ENCODE data around the gene METTL24. TPM values are rescaled to one million over a fixed set of nuclear protein-coding genes. Genes with fewer than 3 reads are reported as not detected.

Gene METTL24, protein sequence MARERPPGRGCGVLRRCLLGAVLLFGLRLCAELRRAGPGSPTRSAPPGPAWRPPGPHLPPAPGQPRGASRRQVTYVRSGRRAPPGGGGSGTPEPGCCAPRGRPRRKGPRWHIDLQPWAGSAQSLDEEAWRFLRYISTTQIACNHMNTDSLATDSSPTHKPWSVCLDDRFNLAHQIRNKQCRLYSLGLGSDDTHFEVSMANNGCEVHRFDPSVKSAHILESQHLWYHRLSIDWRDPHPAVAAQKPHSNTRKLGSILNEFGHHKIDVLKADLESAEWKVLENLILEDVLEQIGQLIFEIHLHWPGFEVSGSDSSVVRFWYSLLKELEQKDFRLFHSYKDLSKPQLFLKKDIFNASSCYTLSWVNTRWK
- total RNA-seq (2014; rRNA removed): not detected in 2 replicates
- polyA plus RNA-seq (2012): not detected

DNA sequence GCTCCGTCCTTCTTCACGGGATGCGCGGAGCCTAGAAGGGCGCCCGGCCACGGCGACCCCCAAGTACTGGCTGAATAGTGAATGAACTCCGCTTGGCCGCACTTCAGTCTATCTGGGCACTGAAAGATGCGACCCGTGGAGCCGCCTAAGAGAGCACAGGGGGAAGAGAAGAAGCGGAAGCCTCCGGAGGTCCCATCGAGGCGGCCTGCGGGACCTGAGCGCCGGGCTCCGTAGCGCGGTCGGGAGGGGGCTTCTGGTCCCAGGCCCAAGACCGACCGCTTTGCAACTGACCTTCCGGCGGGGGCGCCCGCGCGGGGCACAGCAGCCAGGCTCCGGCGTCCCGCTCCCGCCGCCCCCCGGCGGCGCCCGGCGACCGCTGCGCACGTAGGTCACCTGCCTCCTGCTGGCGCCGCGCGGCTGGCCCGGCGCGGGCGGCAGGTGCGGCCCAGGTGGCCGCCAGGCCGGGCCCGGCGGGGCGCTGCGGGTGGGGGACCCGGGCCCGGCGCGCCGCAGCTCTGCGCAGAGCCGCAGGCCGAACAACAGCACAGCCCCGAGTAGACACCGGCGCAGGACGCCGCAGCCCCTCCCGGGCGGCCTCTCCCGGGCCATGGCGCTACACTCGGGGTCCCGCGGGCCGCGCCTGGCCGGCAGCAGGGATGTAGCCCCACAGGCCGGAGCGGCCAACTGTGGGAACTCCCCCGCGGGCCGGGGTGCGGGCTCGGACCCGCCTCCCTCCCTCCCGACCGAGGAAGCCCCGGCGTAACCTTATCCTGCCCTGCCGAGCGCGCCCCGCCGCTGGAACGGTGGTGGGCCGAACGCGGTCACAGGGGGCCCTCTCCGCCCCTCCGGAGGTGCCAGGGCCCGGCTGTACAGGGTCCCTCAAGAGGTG lies at the start of gene METTL24:
METTL24 (minus strand) TSS at position 686 of the 889 bp plus-strand sequence; CDS start at position 609, 77 bp downstream.
- DNase-seq (ENCODE audit: low read depth): no peak

DNA sequence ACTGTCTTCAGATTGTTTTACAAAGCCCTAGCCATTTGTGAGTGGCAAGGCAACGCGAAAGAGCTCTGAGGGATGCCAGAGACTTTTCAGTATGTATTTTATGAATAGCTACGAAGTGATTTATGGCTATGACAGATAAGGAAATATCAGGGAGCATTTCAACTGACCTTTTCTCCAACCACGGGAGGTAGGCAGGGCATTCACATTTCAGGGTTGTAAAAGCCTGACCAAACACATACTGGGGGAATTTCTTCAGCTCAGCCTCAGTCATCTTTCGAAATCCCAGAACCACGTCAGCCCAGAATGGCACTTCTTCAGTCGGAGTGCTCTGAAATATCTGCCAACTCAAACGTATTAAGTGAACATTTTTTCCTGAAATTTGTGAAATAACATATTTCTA lies 46.5 kb upstream of the METTL24 start:
- DNase-seq (ENCODE audit: low read depth): no peak

DNA sequence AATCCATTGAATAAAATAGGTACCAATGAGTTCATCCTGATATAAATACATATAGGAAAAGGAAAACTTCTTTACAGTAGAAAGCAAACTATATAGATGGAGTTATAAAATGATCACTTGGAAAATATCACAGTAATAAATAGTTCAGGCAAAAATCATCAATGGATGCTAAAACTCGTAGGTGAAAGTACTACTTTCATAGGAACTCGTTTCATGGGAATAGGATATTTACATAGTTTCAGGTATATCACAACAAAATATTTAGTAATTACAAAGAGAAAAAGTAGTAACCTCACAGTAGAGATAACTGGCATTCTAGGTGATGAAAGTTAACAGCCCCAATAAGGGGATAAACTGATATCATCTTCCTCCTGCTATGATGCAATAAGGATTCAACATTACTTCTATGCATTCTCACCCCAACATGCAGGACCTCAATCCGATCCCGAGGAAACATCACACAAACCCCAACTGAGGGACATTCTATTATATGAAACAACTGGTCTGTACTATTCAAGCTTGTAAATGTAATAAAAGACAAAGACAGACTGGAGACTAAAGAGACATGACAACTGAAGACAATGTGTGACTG lies 43.5 kb upstream of the METTL24 start:
- no peak for DNase-seq (ENCODE audit: low read depth)

DNA sequence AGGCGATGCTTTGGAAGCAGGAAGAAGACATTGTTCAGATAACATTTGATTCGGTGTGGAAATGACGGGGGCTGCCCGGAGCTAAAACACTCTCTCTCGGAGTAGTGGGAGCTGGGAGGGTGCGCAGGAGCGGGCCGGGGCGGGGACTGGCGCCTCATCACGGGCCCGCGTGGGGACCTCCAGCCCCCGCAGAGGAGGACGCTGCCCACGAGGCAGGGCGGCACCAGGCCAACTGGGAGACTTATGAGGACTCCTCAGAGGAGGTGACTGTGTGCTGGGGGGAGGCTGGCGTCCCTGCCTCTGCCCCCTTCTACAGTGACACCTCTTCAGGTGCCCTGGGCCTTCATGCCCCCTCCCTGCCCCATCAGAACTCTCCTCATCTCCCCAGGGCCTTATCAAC lies 42.1 kb upstream of the METTL24 start:
- no peak for DNase-seq (ENCODE audit: low read depth)

DNA sequence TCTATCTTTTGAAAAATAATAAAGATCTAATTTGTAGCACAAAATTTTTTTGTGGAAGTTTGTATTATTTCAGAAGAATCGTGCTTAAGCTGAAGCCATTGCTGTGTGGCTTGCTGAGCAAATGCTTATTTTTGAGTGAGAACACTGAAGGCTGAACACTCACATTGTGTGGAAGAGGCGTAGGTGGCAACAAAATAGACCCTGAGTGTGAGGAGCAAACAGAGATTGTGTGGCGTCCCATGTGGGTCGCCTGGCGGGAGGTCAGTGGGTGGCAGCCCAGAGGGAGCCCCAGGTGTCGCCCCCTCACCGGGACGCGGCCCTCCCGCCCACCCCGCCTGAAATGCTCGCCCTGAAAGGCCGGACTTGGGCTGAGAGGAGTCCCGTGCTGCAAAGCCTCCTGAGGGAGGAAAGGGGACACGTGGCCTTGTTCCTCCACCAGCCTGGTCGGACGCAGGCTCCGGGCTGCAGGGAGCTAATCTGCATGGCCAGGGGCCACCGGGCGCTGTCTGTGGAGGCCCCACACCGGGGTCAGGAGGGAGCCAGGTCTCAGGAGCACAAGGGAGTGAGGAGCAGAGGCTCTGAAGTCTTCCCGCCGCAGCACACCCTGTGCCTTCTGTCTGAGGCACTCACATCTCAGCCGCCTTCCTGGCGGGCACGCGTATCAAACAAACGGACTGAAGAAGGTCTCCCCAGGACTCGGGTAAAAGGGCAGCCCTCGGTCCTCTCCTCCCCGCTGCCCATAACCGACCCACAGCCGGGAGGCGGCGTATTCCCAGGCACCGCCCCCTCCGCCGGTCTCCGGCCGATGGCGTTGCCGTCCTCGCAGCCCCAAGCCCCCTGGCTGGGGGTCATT lies 41.3 kb upstream of the METTL24 start:
- no peak for DNase-seq (ENCODE audit: low read depth)

DNA sequence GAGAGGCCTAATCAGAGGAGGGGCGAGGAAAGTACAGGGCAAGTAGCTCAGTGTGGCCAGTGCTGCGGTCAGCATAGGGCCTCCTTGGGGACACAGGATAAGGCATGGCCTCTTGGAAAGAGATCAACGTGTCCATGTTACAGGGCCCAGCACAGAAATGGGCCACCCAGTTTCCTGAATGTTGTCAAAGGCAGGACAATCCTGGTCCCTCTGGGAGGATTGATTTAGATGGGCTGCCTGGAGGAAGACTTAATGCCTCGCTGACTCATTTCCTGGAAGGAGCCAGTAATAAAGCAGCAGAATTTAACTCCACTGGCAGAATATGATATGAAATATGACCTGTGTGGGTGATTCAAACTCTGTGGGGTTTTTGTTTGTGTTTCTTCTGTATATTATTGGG lies 40.6 kb upstream of the METTL24 start:
- peak; percentile 70 for DNase-seq (ENCODE audit: low read depth)

DNA sequence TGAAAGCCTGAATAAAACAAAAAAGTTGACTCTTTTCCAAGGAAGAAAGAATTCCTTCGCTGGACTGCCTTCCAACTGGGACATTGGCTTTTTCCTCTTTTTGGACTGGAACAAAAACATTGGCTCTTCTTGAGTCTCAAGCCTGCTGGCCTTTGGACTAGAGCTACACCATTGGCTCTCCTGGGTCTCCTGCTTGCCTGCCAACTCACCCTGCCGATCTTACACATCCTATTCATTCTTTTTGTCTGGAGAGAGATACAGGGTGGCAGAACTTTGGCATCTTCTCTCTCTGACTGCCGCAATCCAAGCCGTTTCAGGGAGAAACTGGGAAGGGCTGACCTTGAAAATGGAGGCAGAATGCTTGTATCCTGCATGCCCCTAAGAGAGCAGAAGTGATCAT lies 37.1 kb upstream of the METTL24 start:
- no peak for DNase-seq (ENCODE audit: low read depth)

DNA sequence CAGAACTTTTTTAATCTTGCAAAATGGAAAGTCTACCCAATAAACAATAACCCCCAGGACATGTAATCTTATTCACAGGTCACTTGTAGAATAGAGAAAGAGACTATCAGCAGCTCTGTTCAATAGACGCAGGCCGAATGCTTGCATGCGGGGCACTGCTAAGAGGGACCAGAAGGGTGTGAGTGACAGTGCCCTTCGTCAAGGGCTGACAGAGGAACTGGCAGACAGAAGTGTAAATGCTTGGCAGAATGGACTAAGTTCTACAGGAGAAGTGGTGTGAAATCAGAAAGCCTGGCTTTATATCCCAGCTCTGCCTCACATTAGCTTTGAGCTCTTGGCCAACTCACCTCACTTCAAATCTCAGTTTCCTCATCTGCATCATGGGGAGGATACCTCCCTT lies 36.3 kb upstream of the METTL24 start:
- DNase-seq (ENCODE audit: low read depth): no peak

DNA sequence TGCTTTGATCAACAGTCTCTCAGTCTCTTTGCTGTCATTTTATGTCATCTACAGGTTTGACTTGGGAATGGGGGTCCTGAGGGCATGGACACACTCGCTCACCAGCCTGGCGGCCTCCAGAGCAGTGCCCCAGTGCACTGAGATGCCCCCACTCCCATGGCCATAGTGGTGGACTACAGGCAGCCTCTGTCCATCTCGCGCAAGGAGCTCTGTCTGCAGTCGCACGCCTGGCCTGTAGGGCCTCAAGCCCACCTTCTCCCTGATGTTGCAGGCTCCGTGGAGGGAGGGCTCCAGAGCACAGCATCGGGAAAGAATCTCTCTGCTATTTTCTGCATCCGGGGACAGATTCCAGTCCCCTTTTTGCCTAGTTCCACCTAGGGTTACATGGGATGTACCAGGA lies 34.6 kb upstream of the METTL24 start:
- DNase-seq (ENCODE audit: low read depth): no peak

DNA sequence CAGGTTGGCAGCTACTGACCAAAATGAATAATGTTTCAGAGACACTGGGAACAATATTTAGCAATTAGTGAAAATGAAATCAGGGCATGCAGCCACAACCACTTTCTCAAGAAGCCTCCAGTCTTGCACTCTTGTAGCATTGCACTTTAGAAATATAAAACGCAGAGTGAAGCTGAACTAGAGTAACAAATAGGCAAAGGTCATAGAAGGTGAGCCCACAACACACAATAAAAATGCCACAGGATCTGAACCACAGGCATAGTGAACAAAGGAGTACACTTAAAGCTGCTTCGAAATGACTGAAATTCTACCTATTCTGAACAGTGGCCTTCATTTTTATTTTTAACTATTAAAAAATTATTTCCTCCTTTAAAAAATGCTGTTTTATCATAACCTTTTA lies 32.3 kb upstream of the METTL24 start:
- DNase-seq (ENCODE audit: low read depth): no peak

DNA sequence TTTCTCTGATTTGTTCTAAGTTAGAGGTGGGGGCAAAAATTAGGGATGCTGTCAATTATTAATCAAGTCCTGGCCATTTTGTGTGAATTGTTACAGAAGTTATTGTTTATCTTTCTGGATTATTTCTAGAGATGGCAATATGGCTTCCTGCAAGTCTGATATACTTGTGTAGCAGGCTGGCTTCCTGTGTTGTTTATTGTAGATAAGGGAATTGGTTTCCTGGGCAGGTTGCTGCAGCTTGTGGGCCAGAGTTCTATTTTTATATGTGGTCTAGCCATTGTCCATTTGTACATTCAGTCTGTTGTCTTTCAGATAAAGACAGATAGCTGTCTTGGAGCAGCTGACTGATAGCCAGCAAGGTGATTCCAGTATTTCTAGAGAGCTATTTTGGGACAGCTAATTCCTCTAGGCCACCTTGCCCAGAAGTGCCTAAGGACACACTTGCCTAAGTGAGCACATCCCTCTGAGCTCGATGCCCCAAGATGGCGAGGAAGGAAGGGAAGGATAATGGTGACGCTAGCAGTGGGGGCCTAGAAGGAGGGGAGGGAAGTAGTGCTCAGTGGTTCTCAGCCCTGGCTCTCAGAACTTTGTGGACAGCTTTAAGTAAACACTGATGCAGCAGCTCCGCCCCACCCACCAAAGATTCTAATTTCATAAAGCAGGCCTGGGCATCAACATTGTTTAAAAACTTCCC lies 31.7 kb upstream of the METTL24 start:
- no peak for DNase-seq (ENCODE audit: low read depth)

DNA sequence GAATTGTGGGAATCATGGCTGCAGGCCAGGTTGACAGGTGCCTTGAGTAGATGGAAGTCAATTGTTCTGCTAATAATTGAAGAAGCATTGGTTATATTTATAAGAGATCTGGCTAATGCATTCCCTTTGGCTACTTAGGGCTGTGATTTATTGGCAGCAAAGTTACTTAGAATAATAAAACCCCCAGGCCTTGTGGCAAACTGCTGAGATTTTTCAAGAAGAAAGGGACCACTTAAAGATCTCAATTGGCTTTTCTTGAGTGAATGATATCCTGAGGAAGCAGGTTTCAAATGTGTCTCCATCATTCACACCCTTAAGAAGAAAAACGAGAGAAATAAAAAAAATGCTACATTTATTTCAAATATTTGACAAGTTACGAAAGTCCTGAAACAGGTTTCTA lies 29.8 kb upstream of the METTL24 start:
- no peak for DNase-seq (ENCODE audit: low read depth)

DNA sequence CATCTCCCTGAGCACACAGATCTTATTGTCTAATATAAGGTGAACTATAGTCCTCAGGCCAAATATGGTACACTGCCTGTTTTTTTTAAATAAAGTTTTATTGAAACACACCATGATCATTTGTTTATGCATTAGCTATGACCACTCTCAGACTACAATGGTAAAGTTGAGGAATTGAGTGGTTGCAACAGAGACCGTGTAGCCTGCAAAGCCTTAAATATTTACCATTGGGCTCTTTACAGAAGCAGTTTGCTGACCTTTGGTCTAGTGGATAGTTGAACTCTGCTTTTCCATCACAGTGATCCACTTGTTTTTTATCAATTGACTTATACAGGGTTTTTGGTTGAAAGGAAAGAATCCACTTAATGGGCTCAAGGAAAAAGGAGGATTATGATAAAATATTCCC lies 27.3 kb upstream of the METTL24 start:
- DNase-seq (ENCODE audit: low read depth): no peak

DNA sequence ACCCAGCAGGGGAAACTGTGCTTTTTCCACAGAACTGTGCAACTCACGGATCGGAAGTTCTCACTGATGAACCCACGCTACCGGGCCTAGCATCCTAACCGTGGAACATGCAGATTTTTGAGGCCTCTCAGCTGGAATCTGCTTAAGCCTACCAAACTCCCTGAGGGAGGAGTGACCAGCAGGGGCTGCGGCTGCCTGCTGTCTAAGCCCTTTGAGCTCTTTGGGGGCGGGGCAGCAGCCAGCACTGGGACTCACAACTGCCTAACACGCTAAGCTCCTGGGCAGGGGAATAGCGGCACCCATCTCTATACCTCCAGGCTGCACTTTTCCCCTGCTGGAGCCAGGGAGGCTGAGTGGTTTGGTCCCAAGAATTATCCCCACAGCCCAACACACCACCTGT lies 20.4 kb upstream of the METTL24 start:
- no peak for DNase-seq (ENCODE audit: low read depth)

DNA sequence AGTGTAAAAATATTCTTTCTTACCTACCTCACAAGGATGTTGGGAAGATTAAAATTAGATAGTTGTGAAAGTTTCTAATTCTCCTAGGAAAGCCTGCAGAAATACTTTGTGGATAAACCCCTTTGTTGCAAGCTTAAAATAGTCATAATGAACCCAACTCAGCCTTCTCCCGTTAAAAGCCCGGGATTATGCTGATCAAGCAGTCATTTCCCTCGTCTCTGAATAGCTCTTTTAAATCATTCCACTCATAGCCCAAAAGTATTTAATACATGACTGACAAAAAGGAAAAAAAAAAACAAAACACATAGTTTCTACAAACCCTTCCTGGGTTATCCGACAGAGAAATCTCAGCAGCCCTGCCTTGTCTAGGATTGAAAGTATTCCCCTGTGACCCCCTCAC lies 10.9 kb upstream of the METTL24 start:
- DNase-seq (ENCODE audit: low read depth): no peak

DNA sequence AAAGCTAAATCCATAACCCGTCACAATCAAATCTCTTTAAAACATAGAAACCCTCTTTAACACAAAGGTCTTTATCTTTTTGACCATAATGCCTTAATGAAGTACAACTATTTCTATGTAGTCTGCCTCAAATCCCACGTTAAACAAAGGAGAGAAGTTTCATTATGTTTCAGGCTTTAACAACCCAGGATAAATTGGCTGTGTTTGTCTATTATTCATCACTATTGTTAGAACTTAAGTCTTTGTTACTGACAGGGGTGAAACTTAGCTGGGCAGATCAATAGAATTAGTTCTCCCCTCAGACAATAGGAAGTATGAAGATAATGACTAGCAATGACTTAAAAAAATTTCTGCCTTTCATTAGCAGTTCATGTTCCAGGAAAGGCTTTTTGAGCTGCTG lies 10.1 kb upstream of the METTL24 start:
- no peak for DNase-seq (ENCODE audit: low read depth)

DNA sequence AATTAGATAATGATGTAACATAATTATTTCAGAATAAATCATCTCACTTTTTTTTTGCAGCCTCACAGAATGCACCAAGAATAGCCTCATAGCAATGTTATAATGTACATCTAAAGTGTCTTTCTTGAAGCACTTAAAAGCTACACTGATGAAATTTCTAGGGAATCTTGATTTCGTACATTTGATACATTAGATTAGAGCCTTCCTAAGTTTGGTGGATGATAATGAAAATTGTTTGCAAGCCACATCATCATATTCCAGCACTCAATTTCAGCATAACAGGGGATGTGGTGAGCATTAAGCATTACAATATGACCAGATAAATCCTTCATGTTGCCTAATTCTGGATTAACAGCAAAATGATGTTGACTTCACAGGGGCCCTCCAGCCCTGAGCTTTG lies 9.7 kb upstream of the METTL24 start:
- no peak for DNase-seq (ENCODE audit: low read depth)

DNA sequence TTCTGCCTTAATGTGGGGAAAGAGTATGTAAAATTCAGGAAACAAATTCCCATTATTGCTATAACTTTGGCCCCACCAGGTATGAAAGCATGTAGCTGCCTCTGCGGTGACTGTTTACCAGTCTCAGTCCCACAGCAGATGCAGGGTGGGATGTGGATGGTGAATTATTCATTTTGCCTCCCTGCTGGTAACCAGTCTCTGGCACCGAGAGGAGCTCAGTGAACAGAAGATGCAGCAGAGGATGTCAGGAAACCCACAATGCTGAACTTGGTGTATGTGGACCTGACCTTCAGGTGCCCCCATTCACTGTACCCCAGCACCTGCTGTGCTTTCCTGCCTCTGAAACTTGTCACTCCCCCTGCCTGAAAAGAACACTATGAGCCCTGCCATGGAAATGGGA lies 8.8 kb upstream of the METTL24 start:
- DNase-seq (ENCODE audit: low read depth): no peak

DNA sequence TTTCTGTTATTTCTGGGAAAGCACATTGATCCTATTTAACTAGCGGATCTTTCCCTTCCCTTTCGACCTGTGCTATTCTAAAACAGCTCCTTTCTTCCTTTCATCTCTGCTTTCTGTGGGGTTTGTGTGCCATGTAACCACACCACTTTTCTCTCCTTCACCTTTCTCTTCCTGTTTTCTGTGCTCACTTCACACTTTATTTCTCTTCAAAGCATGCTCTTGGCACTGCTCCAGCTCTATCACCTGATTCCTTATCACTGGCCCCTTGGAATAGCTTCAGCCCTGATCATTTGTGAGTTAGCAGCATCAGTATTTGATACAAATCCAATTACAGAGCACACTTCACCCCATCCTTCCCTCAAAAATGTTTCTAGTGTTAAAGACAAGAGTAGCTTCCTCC lies 8.1 kb upstream of the METTL24 start:
- DNase-seq (ENCODE audit: low read depth): no peak

DNA sequence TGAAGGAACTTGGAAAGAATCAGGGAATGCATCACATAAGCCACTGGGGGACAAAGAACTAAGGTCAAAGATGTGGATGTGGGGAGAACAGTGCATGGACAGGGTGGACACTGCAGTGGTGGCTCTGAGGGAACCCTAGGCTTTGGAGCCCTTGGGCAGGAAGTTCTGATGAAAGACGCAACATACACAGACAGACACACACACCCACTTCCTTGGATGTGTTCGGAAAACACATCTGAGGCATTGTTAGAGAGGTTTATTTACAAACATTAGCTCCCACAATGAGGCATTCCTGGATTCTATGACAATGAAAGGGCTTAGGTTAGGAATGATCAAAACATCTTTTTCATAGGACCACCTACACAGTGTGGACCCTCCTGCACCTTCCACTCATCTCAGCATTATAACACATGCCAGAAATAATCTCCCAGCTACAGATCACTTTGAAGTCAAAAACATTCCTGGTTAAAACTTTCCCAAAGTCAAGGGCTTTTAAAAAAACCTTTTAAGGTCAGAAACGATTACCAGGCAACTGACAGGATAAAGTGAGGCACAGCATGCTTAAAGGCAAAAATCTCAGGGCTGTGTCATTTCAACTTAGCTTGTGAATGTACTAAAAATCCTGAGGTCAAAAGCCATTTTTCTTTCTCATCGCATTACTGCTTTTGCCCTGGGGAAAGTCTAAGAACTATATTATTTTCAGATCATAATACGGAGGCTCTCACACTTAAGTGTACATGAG lies 6.4 kb upstream of the METTL24 start:
- no peak for DNase-seq (ENCODE audit: low read depth)
